Muscle layer of duodenum (tissue), 2 donors: ENCODE measurements around the gene JCHAIN.

Experiments used
- H3K27ac ChIP-seq: one replicate; pipeline ENCODE4 v1.7.0; 2013; ENCODE audit warnings: mild to moderate bottlenecking, low read length
- H3K27me3 ChIP-seq: one replicate; pipeline ENCODE4 v1.7.0; 2013; ENCODE audit warnings: low read depth, mild to moderate bottlenecking, control low read depth, low read length
- H3K36me3 ChIP-seq, 2 donors: one replicate each; pipeline ENCODE4 v1.7.0; 2013; ENCODE audit warnings: low read length in 2 of 2, control low read depth in 1 of 2, mild to moderate bottlenecking in 1 of 2; ENCODE audit not compliant: insufficient read depth in 2 of 2, control insufficient read depth in 1 of 2
- H3K4me1 ChIP-seq, 2 donors: one replicate each; pipeline ENCODE4 v1.7.0; 2013; ENCODE audit warnings: low read length in 2 of 2, mild to moderate bottlenecking in 2 of 2, control low read depth in 1 of 2, moderate library complexity in 1 of 2; ENCODE audit not compliant: insufficient read depth in 2 of 2, control insufficient read depth in 1 of 2
- H3K4me3 ChIP-seq, 2 donors: one replicate each; pipeline ENCODE4 v1.7.0; 2013; ENCODE audit warnings: low read length in 2 of 2, low read depth in 1 of 2, mild to moderate bottlenecking in 1 of 2
- H3K9me3 ChIP-seq, 2 donors: one replicate each; pipeline ENCODE4 v1.7.0; 2013; ENCODE audit warnings: low read length in 2 of 2, control low read depth in 1 of 2, mild to moderate bottlenecking in 1 of 2; ENCODE audit not compliant: control insufficient read depth in 1 of 2
- donor health status: healthy.

The JCHAIN gene

GRCh38 chr4:70608324-70608723 lies 58.0 kb downstream of the JCHAIN start:
- Histone ChIP-seq H3K27ac (no peak overlapping the region), H3K36me3 (no peaks in the 10 kb centered on the region), H3K9me3 (no peaks in the 10 kb centered on the region), H3K4me3 (no peak overlapping the region), H3K4me1 (no peaks in the 10 kb centered on the region), H3K27me3 (no peaks in the 10 kb centered on the region)

GRCh38 chr4:70607334-70607853 lies 58.9 kb downstream of the JCHAIN start:
- no peaks in the 10 kb centered on the region for H3K36me3 ChIP-seq
- no peaks in the 10 kb centered on the region for H3K9me3 ChIP-seq
- no peaks in the 10 kb centered on the region for H3K4me1 ChIP-seq
- no peak overlapping the region for H3K4me3 ChIP-seq
- no peak overlapping the region for H3K27ac ChIP-seq
- no peaks in the 10 kb centered on the region for H3K27me3 ChIP-seq

DNA sequence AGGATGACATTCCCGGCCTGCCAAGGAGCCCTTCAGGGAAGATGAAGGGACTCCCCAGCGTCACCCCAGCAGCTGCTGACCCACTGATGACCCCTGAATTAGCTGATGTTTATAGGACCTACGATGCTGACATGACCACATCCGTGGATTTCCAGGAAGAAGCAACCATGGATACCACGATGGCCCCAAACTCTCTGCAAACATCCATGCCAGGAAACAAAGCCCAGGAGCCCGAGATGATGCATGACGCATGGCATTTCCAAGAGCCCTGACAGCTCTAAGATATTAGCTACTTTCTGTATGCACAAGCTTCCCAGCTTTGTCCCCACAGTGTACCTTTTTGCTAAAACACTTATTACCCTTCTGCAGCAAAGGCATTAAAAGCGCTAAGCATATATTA lies 59.8 kb downstream of the JCHAIN start:
- no peaks in the 10 kb centered on the region for H3K27me3 ChIP-seq
- no peak overlapping the region for H3K27ac ChIP-seq
- H3K9me3 ChIP-seq: no peaks in the 10 kb centered on the region
- no peaks in the 10 kb centered on the region for H3K4me1 ChIP-seq
- no peaks in the 10 kb centered on the region for H3K36me3 ChIP-seq
- no peak overlapping the region for H3K4me3 ChIP-seq
